H7 (cell line): Measurements from ENCODE around the gene TMEM170A. TPM values are rescaled to one million over a fixed set of nuclear protein-coding genes. Genes with fewer than 3 reads are reported as not detected.

Experiments
- DNase-seq: peaks from one replicate; pipeline ENCODE4 v3.0.0; 2012
- H3K27me3 ChIP-seq: 2 replicates; pipeline ENCODE4 v1.6.0; 2011; ENCODE audit warnings: mild to moderate bottlenecking, low read length; ENCODE audit not compliant: control insufficient read depth, insufficient read depth
- H3K36me3 ChIP-seq: replicated peaks from 2 replicates; pipeline ENCODE4 v1.5.1; 2011; ENCODE audit warnings: low read length; ENCODE audit not compliant: control insufficient read depth, insufficient read depth
- H3K4me3 ChIP-seq: 2 replicates; pipeline ENCODE4 v1.5.1; 2011; ENCODE audit warnings: low read depth, mild to moderate bottlenecking, control low read depth, low read length, moderate library complexity; ENCODE audit not compliant: insufficient read depth
- total RNA-seq: library from RNA; depleted of rRNA; stranded (reverse); fragments of >200 nt; shearing (Covaris generic); gene quantifications from 2 replicates; pipeline ENCODE4 v1.2.3, GENCODE V29; 2014; rRNA removed

The TMEM170A gene
- total RNA-seq, 1 experiment from 2014 or later: 43.7 TPM

GRCh38 chr16:75413951-75414350 lies 50.5 kb downstream of the TMEM170A start:
- DNase-seq: no peak
- Histone ChIP-seq H3K27me3 (no peaks in the 10 kb centered on the region), H3K36me3 (peaks cover 7% of the 10 kb centered on the region)

GRCh38 chr16:75406943-75407342 lies 57.5 kb downstream of the TMEM170A start:
- H3K27me3 ChIP-seq: no peaks in the 10 kb centered on the region
- peaks cover 2% of the 10 kb centered on the region for H3K36me3 ChIP-seq
- DNase-seq: no peak
- no peak overlapping the region for H3K4me3 ChIP-seq

More at GRCh38 chr16:75413951-75414350, 50.5 kb downstream of the TMEM170A start:
- H3K4me3 ChIP-seq: no peak overlapping the region

- Histone ChIP-seq H3K4me3 (no peak overlapping the region), H3K36me3 (peaks cover 2% of the 10 kb centered on the region), H3K27me3 (no peaks in the 10 kb centered on the region)
- peak; percentile 50 for DNase-seq
Measured at GRCh38 chr16:75402821-75403475, 61.5 kb downstream of the TMEM170A start.

GRCh38 chr16:75402159-75402820 lies 62.2 kb downstream of the TMEM170A start:
- Histone ChIP-seq H3K4me3 (no peak overlapping the region), H3K27me3 (no peaks in the 10 kb centered on the region), H3K36me3 (peaks cover 2% of the 10 kb centered on the region)
- DNase-seq: no peak

- Histone ChIP-seq H3K27me3 (no peaks in the 10 kb centered on the region), H3K4me3 (no peak overlapping the region), H3K36me3 (peaks cover 2% of the 10 kb centered on the region)
- DNase-seq: no peak
Measured at GRCh38 chr16:75401691-75402090, 62.8 kb downstream of the TMEM170A start.

GRCh38 chr16:75398333-75398732 lies 66.2 kb downstream of the TMEM170A start:
- no peak for DNase-seq
- H3K36me3 ChIP-seq: peaks cover 8% of the 10 kb centered on the region
- no peak overlapping the region for H3K4me3 ChIP-seq
- H3K27me3 ChIP-seq: no peaks in the 10 kb centered on the region

GRCh38 chr16:75394941-75395340 lies 69.5 kb downstream of the TMEM170A start:
- no peaks in the 10 kb centered on the region for H3K27me3 ChIP-seq
- DNase-seq: no peak
- H3K4me3 ChIP-seq: no peak overlapping the region
- H3K36me3 ChIP-seq: peaks cover 13% of the 10 kb centered on the region

Other genes with a start within 250 kb of the TMEM170A start
- not detected in 2 replicates for gene CTRB1, start 245.7 kb downstream of the TMEM170A start, total RNA-seq
- gene BCAR1, start 213.1 kb downstream of the TMEM170A start, total RNA-seq: 63.0 and 68.4 TPM in 2 replicates
- gene CFDP1, start 31.2 kb downstream of the TMEM170A start, total RNA-seq: 36.0 and 55.2 TPM in 2 replicates
- gene CHST6, start 30.8 kb upstream of the TMEM170A start, total RNA-seq: 9.7 and 11.5 TPM in 2 replicates
- 0.90 TPM in 1 of 2 replicates, not detected in the other for gene CHST5, start 71.4 kb upstream of the TMEM170A start, total RNA-seq
- 11.3 and 12.9 TPM in 2 replicates for gene TMEM231, start 91.6 kb upstream of the TMEM170A start, total RNA-seq
- gene GABARAPL2, start 101.7 kb upstream of the TMEM170A start, total RNA-seq: 34.5 and 40.1 TPM in 2 replicates
- gene ADAT1, start 158.6 kb upstream of the TMEM170A start, total RNA-seq: 37.4 and 42.8 TPM in 2 replicates
- gene KARS1, start 183.0 kb upstream of the TMEM170A start, total RNA-seq: 260 and 263 TPM in 2 replicates
- 17.5 and 25.5 TPM in 2 replicates for gene TERF2IP, start 183.1 kb upstream of the TMEM170A start, total RNA-seq
- not detected in 2 replicates for gene CPHXL2, start 212.3 kb upstream of the TMEM170A start, total RNA-seq
- gene DUXB, start 236.8 kb upstream of the TMEM170A start, total RNA-seq: not detected in 2 replicates